ENCODE results near the gene TOM1L1. TPM values are rescaled to one million over a fixed set of nuclear protein-coding genes. Genes with fewer than 3 reads are reported as not detected.

TOM1L1 gene, protein sequence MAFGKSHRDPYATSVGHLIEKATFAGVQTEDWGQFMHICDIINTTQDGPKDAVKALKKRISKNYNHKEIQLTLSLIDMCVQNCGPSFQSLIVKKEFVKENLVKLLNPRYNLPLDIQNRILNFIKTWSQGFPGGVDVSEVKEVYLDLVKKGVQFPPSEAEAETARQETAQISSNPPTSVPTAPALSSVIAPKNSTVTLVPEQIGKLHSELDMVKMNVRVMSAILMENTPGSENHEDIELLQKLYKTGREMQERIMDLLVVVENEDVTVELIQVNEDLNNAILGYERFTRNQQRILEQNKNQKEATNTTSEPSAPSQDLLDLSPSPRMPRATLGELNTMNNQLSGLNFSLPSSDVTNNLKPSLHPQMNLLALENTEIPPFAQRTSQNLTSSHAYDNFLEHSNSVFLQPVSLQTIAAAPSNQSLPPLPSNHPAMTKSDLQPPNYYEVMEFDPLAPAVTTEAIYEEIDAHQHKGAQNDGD
- 10 to 100 TPM; 28.7 to 35.5 TPM for total RNA-seq
- 27.9 TPM for polyA plus RNA-seq (ENCODE audit: insufficient read depth, low read depth, low replicate concordance)
- long read RNA-seq, donor 1, partial matches to known transcripts, result 60 of 73 reads
- long read RNA-seq, donor 1, other reads (novel, unspliced or antisense), result 6 of 73 reads
- long read RNA-seq, donor 2, partial matches to known transcripts, result 14 of 29 reads
- long read RNA-seq, donor 2, other reads (novel, unspliced or antisense), result 13 of 29 reads

DNA sequence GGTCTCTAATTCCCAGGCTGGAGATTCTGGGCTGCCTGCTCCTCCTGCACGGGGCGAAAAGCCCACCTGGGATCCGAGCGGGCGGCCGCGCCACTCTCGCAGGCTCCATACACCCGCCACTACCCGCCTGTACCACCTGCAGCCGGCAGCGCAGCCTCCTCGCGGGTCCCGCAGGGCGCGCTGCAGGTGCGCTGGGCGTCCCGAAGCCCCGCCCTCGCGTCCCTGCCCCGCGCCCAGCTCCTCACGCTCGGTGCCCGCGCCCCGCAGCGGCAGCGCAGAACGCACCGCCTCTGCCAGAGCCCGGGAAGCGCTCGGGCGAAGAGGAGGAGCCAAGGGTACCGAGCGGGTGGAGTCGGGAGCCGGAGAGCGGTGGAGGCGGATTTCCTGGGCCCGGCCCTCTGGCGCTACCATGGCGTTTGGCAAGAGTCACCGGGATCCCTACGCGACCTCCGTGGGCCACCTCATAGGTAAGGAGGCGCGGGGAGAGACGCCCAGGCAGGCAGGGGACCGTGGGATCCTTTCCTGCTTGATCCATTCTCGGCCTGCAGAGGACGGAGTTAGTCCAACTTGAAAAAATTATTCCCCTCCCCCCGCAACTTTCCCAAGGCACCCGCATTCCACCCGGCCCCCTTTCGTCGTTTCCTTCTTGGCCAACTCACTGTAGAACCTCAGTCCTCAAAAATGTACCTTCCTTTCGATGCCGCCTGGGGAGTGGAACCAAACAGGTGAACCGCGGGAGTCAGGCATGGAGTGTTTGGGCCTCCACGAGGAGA, at the start of gene TOM1L1:
Gene TOM1L1 (plus strand): TSS at position 396 of the 773 bp plus-strand sequence. CDS start 14 bp downstream, at position 410.
- peaks cover 3% of the 10 kb centered on the region for H3K4me1 ChIP-seq
- H3K4me3 ChIP-seq, result peak within 1 kb of the TSS; percentile 58 to 75
- TF ChIP-seq POLR2A (IDR thresholded peaks at IDR 0.05), result no peak
- TF ChIP-seq, protein P1, sequence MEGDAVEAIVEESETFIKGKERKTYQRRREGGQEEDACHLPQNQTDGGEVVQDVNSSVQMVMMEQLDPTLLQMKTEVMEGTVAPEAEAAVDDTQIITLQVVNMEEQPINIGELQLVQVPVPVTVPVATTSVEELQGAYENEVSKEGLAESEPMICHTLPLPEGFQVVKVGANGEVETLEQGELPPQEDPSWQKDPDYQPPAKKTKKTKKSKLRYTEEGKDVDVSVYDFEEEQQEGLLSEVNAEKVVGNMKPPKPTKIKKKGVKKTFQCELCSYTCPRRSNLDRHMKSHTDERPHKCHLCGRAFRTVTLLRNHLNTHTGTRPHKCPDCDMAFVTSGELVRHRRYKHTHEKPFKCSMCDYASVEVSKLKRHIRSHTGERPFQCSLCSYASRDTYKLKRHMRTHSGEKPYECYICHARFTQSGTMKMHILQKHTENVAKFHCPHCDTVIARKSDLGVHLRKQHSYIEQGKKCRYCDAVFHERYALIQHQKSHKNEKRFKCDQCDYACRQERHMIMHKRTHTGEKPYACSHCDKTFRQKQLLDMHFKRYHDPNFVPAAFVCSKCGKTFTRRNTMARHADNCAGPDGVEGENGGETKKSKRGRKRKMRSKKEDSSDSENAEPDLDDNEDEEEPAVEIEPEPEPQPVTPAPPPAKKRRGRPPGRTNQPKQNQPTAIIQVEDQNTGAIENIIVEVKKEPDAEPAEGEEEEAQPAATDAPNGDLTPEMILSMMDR (IDR thresholded peaks at IDR 0.05), result peak in 1 of 3 experiments; percentile 11
- no peaks in the 10 kb centered on the region for H3K9me3 ChIP-seq
- WGBS, 2 donors, result 6 to 19% methylated on average over 20 to 67 of the region's 67 CpGs
- no peak within 1 kb of the TSS for H3K27ac ChIP-seq
- DNase-seq, result peak; percentile 76
- H3K36me3 ChIP-seq (ENCODE audit: low read depth, missing control alignments), result no peaks in the 10 kb centered on the region
- intact Hi-C loops (cut with DNase I; ENCODE audit: low total_unique reads), result no loop called here
- no peaks in the 10 kb centered on the region for H3K27me3 ChIP-seq

DNA sequence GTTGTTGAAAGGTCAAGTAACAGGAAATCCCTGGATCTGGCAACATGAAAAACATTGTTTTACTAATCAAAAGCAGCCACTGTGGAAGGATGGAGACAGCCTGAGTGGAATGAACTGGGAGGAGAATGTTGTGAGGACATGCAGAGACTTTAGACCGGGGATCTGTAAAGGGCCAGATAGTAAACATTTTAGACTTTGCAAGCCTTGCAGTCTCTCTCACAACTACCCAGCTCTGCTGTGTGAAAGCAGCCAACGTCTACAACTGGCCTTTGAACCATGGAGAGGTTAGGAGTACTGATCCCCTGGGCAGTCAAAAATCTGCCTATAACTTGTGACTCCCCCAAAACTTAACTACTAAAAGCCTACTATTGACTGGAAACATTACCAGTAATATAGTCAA, 41.5 kb upstream of the TOM1L1 start:
- WGBS, 2 donors, result 65 to 71% methylated on average over 2 of the region's 2 CpGs
- H3K27me3 ChIP-seq, result no peaks in the 10 kb centered on the region
- no peak overlapping the region for H3K4me3 ChIP-seq
- DNase-seq, result no peak
- no peak overlapping the region for H3K27ac ChIP-seq
- H3K36me3 ChIP-seq (ENCODE audit: low read depth, missing control alignments), result no peaks in the 10 kb centered on the region
- TF ChIP-seq, protein P1 (IDR thresholded peaks at IDR 0.05), result no peak
- no peak for TF ChIP-seq POLR2A (IDR thresholded peaks at IDR 0.05)
- H3K9me3 ChIP-seq, result no peaks in the 10 kb centered on the region
- no peaks in the 10 kb centered on the region for H3K4me1 ChIP-seq
- intact Hi-C loops (cut with DNase I; ENCODE audit: low total_unique reads), result no loop called here

DNA sequence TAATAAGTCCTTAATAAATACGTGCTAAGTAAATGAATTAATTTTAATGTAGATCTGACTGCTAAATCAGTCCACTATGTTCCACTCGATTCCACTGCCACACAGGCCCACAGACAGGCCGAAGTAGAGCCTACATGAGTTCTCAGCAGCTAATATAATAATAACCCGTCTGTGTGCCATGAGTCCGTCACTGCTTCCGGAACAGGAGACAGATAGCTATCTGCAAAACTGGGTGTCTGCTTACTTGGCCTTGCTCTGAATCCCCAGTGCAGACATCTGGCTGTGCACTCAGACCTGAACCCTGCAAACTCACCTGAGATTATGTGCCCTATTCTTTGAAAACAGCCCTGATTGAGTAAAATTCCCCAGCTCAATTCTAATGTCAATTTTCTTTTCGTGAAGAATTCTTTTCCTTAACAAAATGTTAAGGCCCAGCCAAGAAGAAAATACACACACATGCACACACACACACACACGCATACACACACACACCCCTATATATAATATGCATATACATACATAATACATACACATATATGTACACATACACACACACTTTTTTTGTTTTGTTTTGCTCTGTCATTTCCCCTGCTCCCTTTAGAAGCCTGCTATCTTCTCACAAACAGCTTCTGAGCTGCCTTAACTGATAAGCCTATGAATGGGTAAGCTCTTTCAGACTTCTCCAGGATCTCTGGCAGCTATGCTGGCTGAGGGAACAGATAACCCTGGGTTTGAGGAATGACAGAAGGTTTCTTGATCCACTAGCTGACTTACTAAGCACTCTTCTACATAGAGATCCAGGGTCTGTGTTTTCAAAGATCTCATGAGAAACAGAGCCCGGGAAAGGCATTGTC, 39.8 kb upstream of the TOM1L1 start:
- H3K27ac ChIP-seq, result no peak overlapping the region
- 90 to 91% methylated on average over 9 of the region's 9 CpGs for WGBS, 2 donors

More for the DNA sequence above, 39.8 kb upstream of the TOM1L1 start:
- no peaks in the 10 kb centered on the region for H3K9me3 ChIP-seq
- TF ChIP-seq POLR2A (IDR thresholded peaks at IDR 0.05), result no peak
- TF ChIP-seq, protein P1 (IDR thresholded peaks at IDR 0.05), result no peak
- H3K4me3 ChIP-seq, result no peak overlapping the region
- no peaks in the 10 kb centered on the region for H3K36me3 ChIP-seq (ENCODE audit: low read depth, missing control alignments)
- no peaks in the 10 kb centered on the region for H3K27me3 ChIP-seq
- intact Hi-C loops (cut with DNase I; ENCODE audit: low total_unique reads), result no loop called here
- DNase-seq, result no peak
- no peaks in the 10 kb centered on the region for H3K4me1 ChIP-seq
